ENCODE results near the gene KLHL40.

Gene KLHL40

DNA sequence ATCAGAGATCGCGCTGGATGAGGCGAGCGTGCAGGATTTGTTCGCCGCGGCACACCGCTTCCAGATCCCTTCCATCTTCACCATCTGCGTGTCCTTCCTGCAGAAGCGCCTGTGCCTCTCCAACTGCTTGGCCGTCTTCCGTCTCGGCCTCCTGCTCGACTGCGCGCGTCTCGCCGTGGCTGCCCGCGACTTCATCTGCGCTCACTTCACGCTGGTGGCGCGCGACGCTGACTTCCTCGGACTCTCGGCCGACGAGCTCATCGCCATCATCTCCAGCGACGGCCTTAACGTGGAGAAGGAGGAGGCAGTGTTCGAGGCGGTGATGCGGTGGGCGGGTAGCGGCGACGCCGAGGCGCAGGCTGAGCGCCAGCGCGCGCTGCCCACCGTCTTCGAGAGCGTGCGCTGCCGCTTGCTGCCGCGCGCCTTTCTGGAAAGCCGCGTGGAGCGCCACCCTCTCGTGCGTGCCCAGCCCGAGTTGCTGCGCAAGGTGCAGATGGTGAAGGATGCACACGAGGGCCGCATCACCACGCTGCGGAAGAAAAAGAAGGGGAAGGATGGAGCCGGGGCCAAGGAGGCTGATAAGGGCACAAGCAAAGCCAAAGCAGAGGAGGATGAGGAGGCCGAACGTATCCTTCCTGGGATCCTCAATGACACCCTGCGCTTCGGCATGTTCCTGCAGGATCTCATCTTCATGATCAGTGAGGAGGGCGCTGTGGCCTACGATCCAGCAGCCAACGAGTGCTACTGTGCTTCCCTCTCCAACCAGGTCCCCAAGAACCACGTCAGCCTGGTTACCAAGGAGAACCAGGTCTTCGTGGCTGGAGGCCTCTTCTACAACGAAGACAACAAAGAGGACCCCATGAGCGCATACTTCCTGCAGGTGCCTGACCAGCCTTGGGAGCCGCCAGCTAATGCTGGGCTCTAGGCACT, 819 bp downstream of the KLHL40 start:
- Histone ChIP-seq H3K4me3 (peak overlapping the region; percentile 55), H3K27ac (no peak overlapping the region)
- no peak for DNase-seq (ENCODE audit: low spot score)
- TF ChIP-seq, protein P1, sequence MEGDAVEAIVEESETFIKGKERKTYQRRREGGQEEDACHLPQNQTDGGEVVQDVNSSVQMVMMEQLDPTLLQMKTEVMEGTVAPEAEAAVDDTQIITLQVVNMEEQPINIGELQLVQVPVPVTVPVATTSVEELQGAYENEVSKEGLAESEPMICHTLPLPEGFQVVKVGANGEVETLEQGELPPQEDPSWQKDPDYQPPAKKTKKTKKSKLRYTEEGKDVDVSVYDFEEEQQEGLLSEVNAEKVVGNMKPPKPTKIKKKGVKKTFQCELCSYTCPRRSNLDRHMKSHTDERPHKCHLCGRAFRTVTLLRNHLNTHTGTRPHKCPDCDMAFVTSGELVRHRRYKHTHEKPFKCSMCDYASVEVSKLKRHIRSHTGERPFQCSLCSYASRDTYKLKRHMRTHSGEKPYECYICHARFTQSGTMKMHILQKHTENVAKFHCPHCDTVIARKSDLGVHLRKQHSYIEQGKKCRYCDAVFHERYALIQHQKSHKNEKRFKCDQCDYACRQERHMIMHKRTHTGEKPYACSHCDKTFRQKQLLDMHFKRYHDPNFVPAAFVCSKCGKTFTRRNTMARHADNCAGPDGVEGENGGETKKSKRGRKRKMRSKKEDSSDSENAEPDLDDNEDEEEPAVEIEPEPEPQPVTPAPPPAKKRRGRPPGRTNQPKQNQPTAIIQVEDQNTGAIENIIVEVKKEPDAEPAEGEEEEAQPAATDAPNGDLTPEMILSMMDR (IDR thresholded peaks at IDR 0.05), result no peak

DNA sequence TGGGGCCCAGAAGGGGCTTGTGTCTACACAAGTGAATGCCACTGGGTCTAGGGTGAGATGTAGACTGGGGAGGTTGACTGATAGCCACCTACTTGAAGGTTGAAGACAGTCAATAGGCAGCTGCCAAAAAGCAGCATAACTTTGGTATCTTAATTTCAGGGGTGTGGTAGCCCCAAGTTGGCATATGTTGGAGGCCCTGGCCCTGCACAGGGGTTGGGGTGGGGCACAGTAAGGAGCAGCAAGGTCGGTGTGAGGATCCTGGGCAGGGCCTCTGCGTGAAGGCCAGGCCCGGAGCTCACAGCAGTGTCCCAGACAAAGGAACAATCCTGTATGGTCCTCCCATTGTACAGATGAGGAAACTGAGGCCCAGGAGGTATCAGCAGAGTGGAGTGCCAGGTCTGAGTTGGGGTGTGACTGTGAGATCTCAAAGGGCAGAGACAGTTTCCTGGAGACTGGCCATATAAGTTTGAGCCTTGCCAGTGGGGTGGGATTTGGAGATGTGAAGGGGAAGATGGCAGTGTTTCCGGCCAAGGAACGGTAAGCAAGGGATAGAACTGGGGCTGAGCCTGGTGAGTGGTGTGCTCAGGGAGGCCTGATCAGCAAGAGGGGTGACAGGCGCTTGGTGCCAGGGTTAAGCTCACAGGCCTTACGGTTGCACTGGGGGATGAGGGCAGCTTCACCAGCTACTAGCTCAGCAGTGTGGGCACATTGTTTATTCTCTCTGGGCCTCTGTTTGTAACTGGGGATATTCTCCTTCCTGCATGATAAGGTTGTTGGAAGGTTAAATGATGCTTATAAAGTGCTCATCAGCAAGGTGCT, 1.7 kb downstream of the KLHL40 start:
- TF ChIP-seq, protein P1 (IDR thresholded peaks at IDR 0.05), result no peak
- Histone ChIP-seq H3K27ac (no peak overlapping the region), H3K4me3 (no peak overlapping the region)

DNA sequence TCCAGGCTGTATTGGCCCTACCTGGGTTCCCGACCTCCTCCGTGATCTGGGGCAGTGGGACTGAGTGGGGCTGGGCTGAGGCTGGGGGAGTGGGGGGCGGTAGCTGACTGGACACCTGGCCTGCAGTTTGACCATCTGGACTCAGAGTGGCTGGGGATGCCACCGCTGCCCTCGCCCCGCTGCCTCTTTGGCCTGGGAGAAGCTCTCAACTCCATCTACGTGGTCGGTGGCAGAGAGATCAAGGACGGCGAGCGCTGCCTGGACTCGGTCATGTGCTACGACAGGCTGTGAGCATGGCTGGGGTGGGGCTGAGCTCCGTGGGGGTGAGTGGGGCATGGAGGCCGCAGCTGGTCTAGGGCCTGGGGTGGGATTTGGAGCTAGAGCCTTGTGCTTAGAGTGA, 2.7 kb downstream of the KLHL40 start:
- no peak overlapping the region for H3K27ac ChIP-seq
- no peak for DNase-seq (ENCODE audit: low spot score)
- TF ChIP-seq, protein P1 (IDR thresholded peaks at IDR 0.05), result no peak
- no peak overlapping the region for H3K4me3 ChIP-seq

More for the DNA sequence above, 1.7 kb downstream of the KLHL40 start:
- DNase-seq (ENCODE audit: low spot score), result no peak

DNA sequence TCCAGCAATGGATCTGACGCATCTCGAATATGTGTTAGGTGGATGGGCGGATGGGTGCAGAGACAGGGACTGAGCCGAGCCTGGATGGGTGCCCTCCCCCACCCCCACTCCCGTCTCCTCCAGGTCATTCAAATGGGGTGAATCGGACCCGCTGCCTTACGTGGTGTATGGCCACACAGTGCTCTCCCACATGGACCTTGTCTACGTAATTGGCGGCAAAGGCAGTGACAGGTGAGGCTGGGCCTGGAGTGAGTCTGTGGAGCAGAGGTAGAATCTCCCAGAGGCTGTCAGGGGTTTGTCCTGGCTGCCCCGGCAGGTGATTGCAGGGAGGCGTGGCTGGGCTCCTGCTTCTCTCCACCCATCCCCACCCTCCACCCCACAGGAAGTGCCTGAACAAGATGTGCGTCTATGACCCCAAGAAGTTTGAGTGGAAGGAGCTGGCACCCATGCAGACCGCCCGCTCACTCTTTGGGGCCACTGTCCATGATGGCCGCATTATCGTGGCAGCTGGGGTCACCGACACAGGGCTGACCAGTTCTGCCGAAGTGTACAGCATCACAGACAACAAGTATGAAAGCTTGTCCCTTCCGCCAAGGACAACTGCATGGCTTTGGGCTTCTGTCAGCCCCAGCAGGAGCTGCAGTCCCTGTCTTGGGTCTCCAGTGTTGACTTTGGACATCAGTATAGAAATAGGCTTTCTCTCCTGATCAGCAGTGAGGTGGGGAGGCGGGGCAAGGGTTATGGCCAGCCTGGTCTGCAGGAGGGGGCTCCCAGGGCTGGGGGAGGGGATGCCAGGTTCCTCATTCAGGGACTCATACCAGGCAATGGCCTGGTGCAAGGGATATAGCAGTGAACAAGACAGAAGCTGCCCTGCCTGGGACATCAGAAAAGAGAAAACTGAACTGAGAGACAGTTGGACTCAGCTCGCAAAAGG, 3.4 kb downstream of the KLHL40 start:
- no peak overlapping the region for H3K4me3 ChIP-seq
- TF ChIP-seq, protein P1 (IDR thresholded peaks at IDR 0.05), result no peak
- no peak for DNase-seq (ENCODE audit: low spot score)
- H3K27ac ChIP-seq, result no peak overlapping the region

DNA sequence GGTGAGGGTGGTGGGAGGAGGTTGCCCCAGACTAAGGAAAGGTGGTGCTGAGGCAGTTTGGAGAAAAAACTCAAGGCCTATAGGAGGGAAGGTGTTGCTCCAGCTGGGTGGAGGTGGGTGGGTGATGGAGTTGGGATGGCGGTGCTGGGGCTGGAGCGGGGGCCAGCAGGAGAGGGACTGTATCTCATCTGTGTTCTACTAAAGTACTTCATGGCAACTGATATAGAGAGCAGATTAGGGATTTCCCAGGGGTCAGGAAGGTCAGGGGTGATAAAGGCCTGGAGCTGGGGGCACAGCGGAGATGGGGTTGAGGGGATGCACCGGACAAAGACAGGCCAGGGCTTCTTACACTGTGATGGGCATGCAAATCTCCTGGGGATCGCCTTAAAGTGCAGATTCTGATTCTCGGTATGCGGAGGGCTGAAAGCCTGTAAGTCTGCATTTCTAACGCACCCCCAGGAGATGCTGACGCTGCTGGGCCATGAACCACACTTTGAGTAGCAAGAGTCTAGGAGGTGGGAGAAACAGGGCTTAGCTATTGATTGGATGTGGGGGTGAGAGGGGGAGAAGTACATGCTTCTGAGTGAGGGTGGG, 4.2 kb downstream of the KLHL40 start:
- DNase-seq (ENCODE audit: low spot score), result no peak
- Histone ChIP-seq H3K27ac (no peak overlapping the region), H3K4me3 (no peak overlapping the region)
- TF ChIP-seq, protein P1 (IDR thresholded peaks at IDR 0.05), result no peak

DNA sequence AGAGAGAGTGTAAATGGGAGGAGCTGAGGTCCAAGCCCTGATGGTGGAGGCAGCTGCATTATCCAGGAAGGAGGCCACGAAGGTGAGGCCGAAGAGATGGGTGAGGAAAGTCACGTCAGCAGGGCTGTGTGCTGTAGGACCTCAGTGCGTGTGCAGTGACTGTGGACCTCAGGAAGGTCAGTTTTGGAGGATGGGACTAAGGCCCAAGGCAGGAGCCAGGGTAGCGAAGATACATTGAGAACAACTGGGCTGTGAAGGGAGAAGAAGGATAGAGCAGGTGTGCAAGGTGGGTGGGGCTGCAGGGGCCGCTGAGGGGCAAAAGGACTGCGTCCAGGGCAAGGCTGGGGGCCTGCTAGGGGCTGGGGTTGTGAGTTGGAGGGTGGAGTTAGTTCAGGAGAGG, 4.9 kb downstream of the KLHL40 start:
- H3K27ac ChIP-seq, result no peak overlapping the region
- TF ChIP-seq, protein P1 (IDR thresholded peaks at IDR 0.05), result no peak
- no peak for DNase-seq (ENCODE audit: low spot score)
- H3K4me3 ChIP-seq, result no peak overlapping the region
